K562 (cell line): ENCODE data around the gene C21orf58. TPM values are rescaled to one million over a fixed set of nuclear protein-coding genes. Genes with fewer than 3 reads are reported as not detected.

ENCODE experiments used
- ATAC-seq: fragments of 200-7000 bp; cut with Tn5 transposase; 3 replicates; pipeline ENCODE4 v1.9.1; 2020; ENCODE audit warnings: moderate library complexity
- BruUV-seq: library from RNA; stranded (reverse); fragments of 400-500 nt; replicated peaks from 2 replicates; lab custom pipeline; 2021; lab: Mats Ljungman, UMichigan
- CTCF ChIA-PET: fragments of 300-600 bp; formaldehyde crosslinking; extraction: SDS; loops from one replicate; lab custom pipeline; 2021; ENCODE audit warnings: low intra/inter-chr PET ratio; lab: Yijun Ruan, JAX
- POLR2A ChIA-PET: fragments of 300-600, 350-650 bp; sonication (Branson Sonifier 250); formaldehyde crosslinking; extraction: SDS; loops from one replicate; lab custom pipeline; 2021; ENCODE audit warnings: antibody characterized with exemption, inconsistent platforms; lab: Yijun Ruan, JAX
- DNase-seq, 4 experiments: peaks; one replicate each; pipeline versions ENCODE4 v3.0.0 to v3.0.0-alpha.2; 2011 to 2018; ENCODE audit warnings: low spot score in 3 of 4, mixed read lengths in 3 of 4; ENCODE audit errors: extremely low read depth in 1 of 4
- FAIRE-seq: peaks from 2 replicates; lab custom pipeline; 2011; peaks lifted over from hg19 to GRCh38; lab: Jason Lieb, UNC
- H2AFZ ChIP-seq: 2 replicates; pipeline ENCODE4 v1.6.0; 2011; ENCODE audit warnings: low read depth, low read length, control low read depth, inconsistent platforms
- H3K27ac ChIP-seq: fragments of 200-600 bp; 3 replicates; pipeline ENCODE4 v1.8.0; 2011; ENCODE audit warnings: low read depth, mild to moderate bottlenecking, control low read depth, inconsistent platforms, low read length, moderate library complexity, mixed read lengths; ENCODE audit errors: extremely low read depth
- H3K27me3 ChIP-seq, 2 experiments: fragments of 300-600 bp in 1 of 2; 2 replicates in 1 of 2; 3 replicates in 1 of 2; pipeline versions ENCODE4 v1.6.0 to v1.8.0; 2011; ENCODE audit warnings: inconsistent platforms in 2 of 2, low read length in 2 of 2, mild to moderate bottlenecking in 1 of 2, mixed read lengths in 1 of 2, moderate library complexity in 1 of 2; ENCODE audit not compliant: control insufficient read depth in 2 of 2, insufficient read depth in 2 of 2
- H3K36me3 ChIP-seq: fragments of 300-600 bp; 3 replicates; pipeline ENCODE4 v1.8.0; 2011; ENCODE audit warnings: mild to moderate bottlenecking, low read length, inconsistent platforms; ENCODE audit not compliant: control insufficient read depth, insufficient read depth
- H3K4me1 ChIP-seq, 2 experiments: fragments of 200-600 bp in 1 of 2; replicated peaks in 1 of 2; 2 replicates in 1 of 2; 3 replicates in 1 of 2; pipeline versions ENCODE4 v1.5.1 to v1.8.0; 2011; ENCODE audit warnings: inconsistent platforms in 2 of 2, low read length in 2 of 2, mild to moderate bottlenecking in 1 of 2, mixed read lengths in 1 of 2, moderate library complexity in 1 of 2; ENCODE audit not compliant: control insufficient read depth in 2 of 2, insufficient read depth in 2 of 2
- H3K4me2 ChIP-seq: 2 replicates; pipeline ENCODE4 v1.6.1; 2011; ENCODE audit warnings: low read length, control low read depth, inconsistent platforms, mixed read lengths; ENCODE audit not compliant: insufficient read depth
- H3K4me3 ChIP-seq: fragments of 200-600 bp; sonication (generic), shearing (Covaris generic); 2 replicates; pipeline ENCODE4 v1.5.1; 2016; ENCODE audit warnings: control low read depth, inconsistent platforms
- H3K79me2 ChIP-seq: fragments of 200-600 bp; 3 replicates; pipeline ENCODE4 v1.8.0; 2011; ENCODE audit warnings: low read length, inconsistent platforms; ENCODE audit not compliant: control insufficient read depth, insufficient read depth
- H3K9ac ChIP-seq, 2 experiments: 2 replicates each; pipeline versions ENCODE4 v1.6.0 to v1.6.1; 2011; ENCODE audit warnings: low read depth in 2 of 2, low read length in 2 of 2, control low read depth in 1 of 2, inconsistent platforms in 1 of 2, mild to moderate bottlenecking in 1 of 2, mixed read lengths in 1 of 2; ENCODE audit not compliant: insufficient read depth in 1 of 2
- H3K9me1 ChIP-seq: one replicate; pipeline ENCODE4 v1.6.0; 2011; ENCODE audit warnings: inconsistent platforms, mild to moderate bottlenecking, low read length, moderate library complexity; ENCODE audit not compliant: control insufficient read depth, insufficient read depth
- H3K9me3 ChIP-seq: replicated peaks from 2 replicates; pipeline ENCODE4 v1.5.1; 2011; ENCODE audit warnings: low read depth, low read length, inconsistent platforms; ENCODE audit not compliant: control insufficient read depth, insufficient read depth
- H4K20me1 ChIP-seq: replicated peaks from 2 replicates; pipeline ENCODE4 v1.6.1; 2011; ENCODE audit warnings: low read length, inconsistent platforms, mixed read lengths; ENCODE audit not compliant: control insufficient read depth, insufficient read depth
- C11orf30 ChIP-seq: fragments of 450-650 bp; IDR thresholded peaks from 2 replicates; pipeline ENCODE4 v1.6.1; 2016; ENCODE audit warnings: low read depth, mild to moderate bottlenecking
- CREB1 ChIP-seq, 2 experiments: sonication (generic) in 1 of 2; formaldehyde crosslinking in 1 of 2; IDR thresholded peaks; 2 replicates each; pipeline versions ENCODE4 v1.6.1 to v1.8.0; 2012 to 2022; ENCODE audit warnings: inconsistent platforms in 1 of 2, mild to moderate bottlenecking in 1 of 2, missing genetic modification reagents in 1 of 2, moderate library complexity in 1 of 2
- CREM ChIP-seq: IDR thresholded peaks from 2 replicates; pipeline ENCODE4 v1.6.1; 2014; ENCODE audit warnings: antibody characterized with exemption, low read depth
- HNRNPLL ChIP-seq: fragments of 200-400 bp; formaldehyde crosslinking; IDR thresholded peaks from 2 replicates; pipeline ENCODE4 v1.6.1; 2017; ENCODE audit warnings: low read length, low read depth, mild to moderate bottlenecking; ENCODE audit not compliant: poor library complexity, severe bottlenecking
- JUN ChIP-seq, 2 experiments: sonication (generic) in 1 of 2; formaldehyde crosslinking in 1 of 2; IDR thresholded peaks; 2 replicates each; pipeline versions ENCODE4 v1.6.1 to v1.8.0; 2012 to 2022; ENCODE audit warnings: borderline replicate concordance in 2 of 2, mild to moderate bottlenecking in 2 of 2, improper control_type of control experiment in 1 of 2, low read depth in 1 of 2, low read length in 1 of 2, missing genetic modification reagents in 1 of 2
- KLF1 ChIP-seq: fragments of 450-650 bp; IDR thresholded peaks from 2 replicates; pipeline ENCODE4 v1.6.1; 2016; ENCODE audit warnings: missing genetic modification characterization, missing compliant biosample characterization
- KLF6 ChIP-seq: fragments of 250-450 bp; sonication (Bioruptor Pico); IDR thresholded peaks from 2 replicates; pipeline ENCODE4 v1.4.0; 2020; ENCODE audit warnings: mild to moderate bottlenecking, moderate library complexity, borderline replicate concordance
- NR2C2 ChIP-seq, 2 experiments: fragments of 200-800 bp in 1 of 2; sonication (Bioruptor generic) in 1 of 2; sonication (generic) in 1 of 2; formaldehyde crosslinking in 1 of 2; IDR thresholded peaks; 2 replicates each; pipeline versions ENCODE4 v1.6.1 to v1.8.0; 2016 to 2022; ENCODE audit warnings: mild to moderate bottlenecking in 1 of 2, missing compliant biosample characterization in 1 of 2, missing genetic modification characterization in 1 of 2, missing genetic modification reagents in 1 of 2
- PKNOX1 ChIP-seq: fragments of 450-650 bp; IDR thresholded peaks from 2 replicates; pipeline ENCODE4 v1.6.1; 2016
- RFX1 ChIP-seq: fragments of 450-650 bp; IDR thresholded peaks from 2 replicates; pipeline ENCODE4 v1.6.1; 2016; ENCODE audit warnings: mild to moderate bottlenecking, moderate library complexity
- SMARCA5 ChIP-seq: fragments of 450-650 bp; IDR thresholded peaks from 2 replicates; pipeline ENCODE4 v1.6.1; 2016
- TAL1 ChIP-seq: fragments of 450-650 bp; IDR thresholded peaks from 2 replicates; pipeline ENCODE4 v1.6.1; 2016; ENCODE audit warnings: mild to moderate bottlenecking
- ZFP36 ChIP-seq: fragments of 150-350 bp; IDR thresholded peaks from 2 replicates; pipeline ENCODE4 v1.6.1; 2018; ENCODE audit warnings: low read length, low read depth; ENCODE audit not compliant: partially characterized antibody
- ZNF174 ChIP-seq: fragments of 250-450 bp; sonication (Bioruptor Pico); IDR thresholded peaks from 2 replicates; pipeline ENCODE4 v1.4.0; 2020; ENCODE audit warnings: mild to moderate bottlenecking
- ZNF384 ChIP-seq: IDR thresholded peaks from 2 replicates; pipeline ENCODE4 v1.6.1; 2012; ENCODE audit warnings: low read depth, low read length, improper control_type of control experiment
- ZNF592 ChIP-seq: fragments of 450-650 bp; IDR thresholded peaks from 2 replicates; pipeline ENCODE4 v1.6.1; 2017; ENCODE audit warnings: antibody characterized with exemption, mild to moderate bottlenecking
- WGBS: fragments of 100-300 bp; shearing (Covaris generic); methylation state at CpG from one replicate; pipeline ENCODE4 v1.1.6; 2016; ENCODE audit warnings: low coverage, mixed read lengths; ENCODE audit not compliant: insufficient coverage; ENCODE audit errors: missing lambda C conversion rate; 5-methylcytosine and 5-hydroxymethylcytosine counted together
- in situ Hi-C: fragments of 300-500 bp; cut with MboI; formaldehyde crosslinking; loops from 4 replicates; pipeline ENCODE4 v1.15.0; 2018; ENCODE audit warnings: inconsistent platforms, mixed read lengths
- intact Hi-C: fragments of 100-400 bp; cut with micrococcal nuclease; formaldehyde crosslinking; loops from 2 replicates; pipeline ENCODE4 v1.14.2; 2022
- polyA plus RNA-seq, 8 experiments: library from polyadenylated mRNA; depleted of rRNA in 4 of 8; stranded (reverse) in 5 of 8; unstranded in 3 of 8; fragments of >200 nt; fragmentation: Nextera tagmentation in 2 of 8; fragmentation: Illumina TruSeq in 1 of 8; extraction: Ambion mirVana in 2 of 8; extraction: Trizol in 1 of 8; gene quantifications; 2 replicates each; pipeline versions ENCODE4 v1.2.1 to v1.2.3, GENCODE V29; 2011 to 2014; ENCODE audit warnings: inconsistent platforms in 1 of 8, missing spikeins in 1 of 8
- total RNA-seq, 7 experiments: library from RNA; depleted of rRNA in 6 of 7; stranded (reverse); fragments of >200 nt in 6 of 7; fragmentation: Illumina TruSeq in 2 of 7; extraction: Trizol in 2 of 7; gene quantifications; 2 replicates each; pipeline versions ENCODE4 v1.2.1 to v1.2.3, GENCODE V29; 2011 to 2021; ENCODE audit warnings: low replicate concordance in 1 of 7

Gene C21orf58
- total and polyA plus RNA-seq, 9 of the 15 experiments (the other 6 are each of a cell fraction or from before 2014, with no cell fraction given): 1.2 to 30.5 (median 12.4) TPM

GRCh38 chr21:46307625-46308024, 16.0 kb downstream of the C21orf58 start (continued):
- TF ChIP-seq ZNF592 (no peak), TAL1 (peak; percentile 46; the same call in 1 of the 2 replicates)

- WGBS: 35% methylated on average over 11 of the region's 11 CpGs
- in situ Hi-C loops: no loop called here
- TF ChIP-seq PKNOX1 (0 out of 2 replicates have a peak, but pooled peaks have one; percentile 49), NR2C2 (CRISPR knock-in tag; IDR thresholded peaks at IDR 0.05) (no peak), NR2C2 (tag; IDR thresholded peaks at IDR 0.05) (0 out of 2 replicates have a peak, but pooled peaks have one; percentile 40), CREM (peak; percentile 87), HNRNPLL (no peak), C11orf30 (no peak), KLF1 (tag) (peak; percentile 38; the same call in 1 of the 2 replicates), ZFP36 (peak; percentile 63), ZNF384 (peak; percentile 61; the same call in 1 of the 2 replicates), CREB1 (IDR thresholded peaks at IDR 0.05) (no peak), CREB1 (CRISPR knock-in tag; IDR thresholded peaks at IDR 0.05) (peak; percentile 59; the same call in 1 of the 2 replicates), SMARCA5 (no peak), JUN (IDR thresholded peaks at IDR 0.05; ENCODE audit: borderline replicate concordance, low read depth, low read length) (peak; percentile 47; the same call in 1 of the 2 replicates), JUN (CRISPR knock-in tag; IDR thresholded peaks at IDR 0.05; ENCODE audit: borderline replicate concordance) (no peak), KLF6 (CRISPR knock-in tag) (no peak), RFX1 (peak; percentile 72), ZNF174 (CRISPR knock-in tag) (no peak)
Observed at GRCh38 chr21:46304955-46305354, 18.7 kb downstream of the C21orf58 start.

More at GRCh38 chr21:46304955-46305354, 18.7 kb downstream of the C21orf58 start:
- peak in 2 of 4 experiments; percentile 21 to 68 for DNase-seq
- Histone ChIP-seq H3K4me2 (no peak overlapping the region), H2AFZ (no peak overlapping the region), H3K9ac (no peak overlapping the region), H4K20me1 (no peaks in the 10 kb centered on the region), H3K4me3 (no peak overlapping the region), H3K36me3 (peaks cover 66% of the 10 kb centered on the region), H3K79me2 (no peaks in the 10 kb centered on the region), H3K9me3 (no peaks in the 10 kb centered on the region), H3K4me1 (peaks cover 3 to 6% of the 10 kb centered on the region in 2 experiments; a peak in 1 of 5 replicates), H3K9me1 (no peaks in the 10 kb centered on the region), H3K27me3 (no peaks in the 10 kb centered on the region), H3K27ac (no peak overlapping the region)
- intact Hi-C loops: no loop called here
- CTCF ChIA-PET: no interaction called here
- POLR2A ChIA-PET: no interaction called here
- ATAC-seq: peak; percentile 95
- FAIRE-seq: peak; percentile 81
- no TSS peak for BruUV-seq
